Esophagus muscularis mucosa (tissue), 4 donors: Measurements from ENCODE around the gene IFRD2. TPM values are rescaled to one million over a fixed set of nuclear protein-coding genes. Genes with fewer than 3 reads are reported as not detected.

Experiments used
- DNase-seq: peaks from one replicate; pipeline ENCODE4 v3.0.0-alpha.2; 2017; ENCODE audit errors: extremely low spot score
- H3K27ac ChIP-seq, 4 donors: fragments of 200-600 bp; sonication (generic); replicated peaks in 1 of 4; 1 replicate in 3 of 4; 2 replicates in 1 of 4; pipeline ENCODE4 v1.5.1; 2016 to 2019; ENCODE audit warnings: mild to moderate bottlenecking in 1 of 4
- H3K27me3 ChIP-seq, 4 donors: fragments of 200-600 bp; sonication (generic); one replicate each; pipeline versions ENCODE4 v1.5.1 to v1.6.0; 2016 to 2019
- H3K36me3 ChIP-seq, 4 donors: fragments of 200-600 bp; sonication (generic); one replicate each; pipeline ENCODE4 v1.5.1; 2016 to 2019
- H3K4me1 ChIP-seq, 4 donors: fragments of 200-600 bp; sonication (generic); one replicate each; pipeline ENCODE4 v1.5.1; 2016 to 2019
- H3K4me3 ChIP-seq, 4 donors: fragments of 200-600 bp; sonication (generic); 1 replicate in 2 of 4; 2 replicates in 2 of 4; pipeline ENCODE4 v1.5.1; 2016 to 2019; ENCODE audit warnings: mild to moderate bottlenecking in 4 of 4, moderate library complexity in 1 of 4
- H3K9me3 ChIP-seq, 4 donors: fragments of 200-600 bp; sonication (generic); 1 replicate in 3 of 4; 2 replicates in 1 of 4; pipeline ENCODE4 v1.5.1; 2016 to 2019
- EP300 ChIP-seq: sonication (generic); formaldehyde crosslinking; IDR thresholded peaks from one replicate; pipeline ENCODE4 v1.6.1; 2017; ENCODE audit warnings: antibody characterized with exemption
- POLR2A ChIP-seq: fragments of 450-650 bp; IDR thresholded peaks from one replicate; pipeline ENCODE4 v1.6.1; 2017; ENCODE audit warnings: antibody characterized with exemption, moderate library complexity, mild to moderate bottlenecking, low read depth
- POLR2AphosphoS5 ChIP-seq, 2 donors: sonication (generic); formaldehyde crosslinking; IDR thresholded peaks; one replicate each; pipeline ENCODE4 v1.6.1; 2017; ENCODE audit warnings: antibody characterized with exemption in 2 of 2
- WGBS: methylation state at CpG from one replicate; pipeline ENCODE4 v1.1.5; 2018; 5-methylcytosine and 5-hydroxymethylcytosine counted together
- intact Hi-C: fragments of 100-400 bp; cut with DNase I; formaldehyde crosslinking; loops from one replicate; pipeline ENCODE4 v1.15.1; 2023
- total RNA-seq, 4 donors: library from RNA; depleted of rRNA; stranded (reverse); fragments of >200 nt; gene quantifications; one replicate each; pipeline versions ENCODE4 v1.1.0 to v1.2.1, GENCODE V29; 2016
- TF ChIP-seq, protein P1 (sequence below), 3 experiments: fragments of 200-600 bp in 2 of 3; fragments of 450-650 bp in 1 of 3; sonication (generic) in 2 of 3; IDR thresholded peaks; one replicate each; pipeline ENCODE4 v1.5.1; 2017 to 2019; ENCODE audit warnings: antibody characterized with exemption in 3 of 3, mild to moderate bottlenecking in 2 of 3, moderate library complexity in 1 of 3

The IFRD2 gene
- total RNA-seq, 4 donors from 2014 or later = 49.4 to 106 (median 85.8) TPM

- Histone ChIP-seq H3K9me3 (no peaks in the 10 kb centered on the region), H3K4me3 (peak within 1 kb of the TSS; percentile 72 to 88 (median 84)), H3K27me3 (no peaks in the 10 kb centered on the region), H3K27ac (peak within 1 kb of the TSS; percentile 93 to 95 (median 93)), H3K36me3 (peaks cover 10 to 52% (median 46%) of the 10 kb centered on the region in 4 donors), H3K4me1 (peaks cover 55 to 91% (median 85%) of the 10 kb centered on the region in 4 donors)
- intact Hi-C loops = no loop called here
- no peak for DNase-seq
- no peak for TF ChIP-seq POLR2A
- TF ChIP-seq POLR2AphosphoS5 (IDR thresholded peaks at IDR 0.05) = peak; percentile 62 to 66
- 48% methylated on average over 19 of the region's 31 CpGs for WGBS
These were observed 30.3 kb upstream of the IFRD2 start, which contains the start of gene HYAL2 for GRCh38 chr3:50322386-50323091. TSS of gene HYAL2 (minus strand) at chr3:50322745. CDS start at chr3:50320489, 2,256 bp downstream.

GRCh38 chr3:50322115-50322385 is 29.8 kb upstream of the IFRD2 start:
- peak overlapping the region; percentile 72 to 88 (median 84) for H3K4me3 ChIP-seq
- H3K9me3 ChIP-seq = no peaks in the 10 kb centered on the region
- no peak for DNase-seq
- H3K27me3 ChIP-seq = no peaks in the 10 kb centered on the region
- no peak for TF ChIP-seq POLR2A
- H3K27ac ChIP-seq = peak overlapping the region; percentile 93 to 95 (median 93)
- intact Hi-C loops = no loop called here
- 28% methylated on average over 6 of the region's 14 CpGs for WGBS
- peaks cover 55 to 91% (median 84%) of the 10 kb centered on the region in 4 donors for H3K4me1 ChIP-seq
- peaks cover 10 to 56% (median 51%) of the 10 kb centered on the region in 4 donors for H3K36me3 ChIP-seq

GRCh38 chr3:50321336-50322114 is 29.3 kb upstream of the IFRD2 start:
- DNase-seq = peak; percentile 97
- TF ChIP-seq, protein P1, sequence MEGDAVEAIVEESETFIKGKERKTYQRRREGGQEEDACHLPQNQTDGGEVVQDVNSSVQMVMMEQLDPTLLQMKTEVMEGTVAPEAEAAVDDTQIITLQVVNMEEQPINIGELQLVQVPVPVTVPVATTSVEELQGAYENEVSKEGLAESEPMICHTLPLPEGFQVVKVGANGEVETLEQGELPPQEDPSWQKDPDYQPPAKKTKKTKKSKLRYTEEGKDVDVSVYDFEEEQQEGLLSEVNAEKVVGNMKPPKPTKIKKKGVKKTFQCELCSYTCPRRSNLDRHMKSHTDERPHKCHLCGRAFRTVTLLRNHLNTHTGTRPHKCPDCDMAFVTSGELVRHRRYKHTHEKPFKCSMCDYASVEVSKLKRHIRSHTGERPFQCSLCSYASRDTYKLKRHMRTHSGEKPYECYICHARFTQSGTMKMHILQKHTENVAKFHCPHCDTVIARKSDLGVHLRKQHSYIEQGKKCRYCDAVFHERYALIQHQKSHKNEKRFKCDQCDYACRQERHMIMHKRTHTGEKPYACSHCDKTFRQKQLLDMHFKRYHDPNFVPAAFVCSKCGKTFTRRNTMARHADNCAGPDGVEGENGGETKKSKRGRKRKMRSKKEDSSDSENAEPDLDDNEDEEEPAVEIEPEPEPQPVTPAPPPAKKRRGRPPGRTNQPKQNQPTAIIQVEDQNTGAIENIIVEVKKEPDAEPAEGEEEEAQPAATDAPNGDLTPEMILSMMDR (IDR thresholded peaks at IDR 0.05) = peak; percentile 40 to 64 (median 48)
- TF ChIP-seq EP300 (no peak), POLR2AphosphoS5 (IDR thresholded peaks at IDR 0.05) (peak in 1 of 2 donors; percentile 58)
- Histone ChIP-seq H3K4me1 (peaks cover 56 to 91% (median 84%) of the 10 kb centered on the region in 4 donors), H3K4me3 (peak overlapping the region; percentile 72 to 88 (median 84)), H3K9me3 (no peaks in the 10 kb centered on the region), H3K36me3 (peaks cover 10 to 59% (median 52%) of the 10 kb centered on the region in 4 donors), H3K27ac (peak overlapping the region; percentile 93 to 95 (median 93)), H3K27me3 (no peaks in the 10 kb centered on the region)
- intact Hi-C loops = no loop called here
- 10% methylated on average over 7 of the region's 59 CpGs for WGBS

GRCh38 chr3:50320853-50321335 is 28.7 kb upstream of the IFRD2 start:
- peak overlapping the region; percentile 72 to 88 (median 84) for H3K4me3 ChIP-seq
- H3K27ac ChIP-seq = peak overlapping the region; percentile 93 to 95 (median 93)
- no peak for TF ChIP-seq EP300
- TF ChIP-seq, protein P1 (IDR thresholded peaks at IDR 0.05) = no peak
- TF ChIP-seq POLR2AphosphoS5 (IDR thresholded peaks at IDR 0.05) = peak in 1 of 2 donors; percentile 47
- TF ChIP-seq POLR2A = no peak
- no peaks in the 10 kb centered on the region for H3K9me3 ChIP-seq
- intact Hi-C loops = no loop called here
- DNase-seq = no peak
- H3K36me3 ChIP-seq = peaks cover 4 to 61% (median 52%) of the 10 kb centered on the region in 4 donors
- H3K4me1 ChIP-seq = peaks cover 56 to 90% (median 83%) of the 10 kb centered on the region in 4 donors
- H3K27me3 ChIP-seq = no peaks in the 10 kb centered on the region
- 0% methylated on average over 17 of the region's 45 CpGs for WGBS

GRCh38 chr3:50319894-50320625 is 27.8 kb upstream of the IFRD2 start:
- intact Hi-C loops = no loop called here

More at GRCh38 chr3:50319894-50320625, 27.8 kb upstream of the IFRD2 start:
- peaks cover 56 to 81% (median 76%) of the 10 kb centered on the region in 4 donors for H3K4me1 ChIP-seq
- peaks cover 0 to 61% (median 49%) of the 10 kb centered on the region in 4 donors for H3K36me3 ChIP-seq
- H3K9me3 ChIP-seq = no peaks in the 10 kb centered on the region
- TF ChIP-seq, protein P1 (IDR thresholded peaks at IDR 0.05) = no peak
- TF ChIP-seq POLR2A = no peak
- WGBS = 79% methylated on average over 12 of the region's 29 CpGs
- no peaks in the 10 kb centered on the region for H3K27me3 ChIP-seq
- DNase-seq = no peak
- peak overlapping the region; percentile 93 to 95 (median 93) for H3K27ac ChIP-seq
- H3K4me3 ChIP-seq = peak overlapping the region; percentile 72 to 88 (median 84)
